ENCODE measurements around the gene MKLN1.

- TF ChIP-seq, protein P1, sequence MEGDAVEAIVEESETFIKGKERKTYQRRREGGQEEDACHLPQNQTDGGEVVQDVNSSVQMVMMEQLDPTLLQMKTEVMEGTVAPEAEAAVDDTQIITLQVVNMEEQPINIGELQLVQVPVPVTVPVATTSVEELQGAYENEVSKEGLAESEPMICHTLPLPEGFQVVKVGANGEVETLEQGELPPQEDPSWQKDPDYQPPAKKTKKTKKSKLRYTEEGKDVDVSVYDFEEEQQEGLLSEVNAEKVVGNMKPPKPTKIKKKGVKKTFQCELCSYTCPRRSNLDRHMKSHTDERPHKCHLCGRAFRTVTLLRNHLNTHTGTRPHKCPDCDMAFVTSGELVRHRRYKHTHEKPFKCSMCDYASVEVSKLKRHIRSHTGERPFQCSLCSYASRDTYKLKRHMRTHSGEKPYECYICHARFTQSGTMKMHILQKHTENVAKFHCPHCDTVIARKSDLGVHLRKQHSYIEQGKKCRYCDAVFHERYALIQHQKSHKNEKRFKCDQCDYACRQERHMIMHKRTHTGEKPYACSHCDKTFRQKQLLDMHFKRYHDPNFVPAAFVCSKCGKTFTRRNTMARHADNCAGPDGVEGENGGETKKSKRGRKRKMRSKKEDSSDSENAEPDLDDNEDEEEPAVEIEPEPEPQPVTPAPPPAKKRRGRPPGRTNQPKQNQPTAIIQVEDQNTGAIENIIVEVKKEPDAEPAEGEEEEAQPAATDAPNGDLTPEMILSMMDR (IDR thresholded peaks at IDR 0.05) = no peak
- TF ChIP-seq, protein P2, sequence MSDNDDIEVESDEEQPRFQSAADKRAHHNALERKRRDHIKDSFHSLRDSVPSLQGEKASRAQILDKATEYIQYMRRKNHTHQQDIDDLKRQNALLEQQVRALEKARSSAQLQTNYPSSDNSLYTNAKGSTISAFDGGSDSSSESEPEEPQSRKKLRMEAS (IDR thresholded peaks at IDR 0.05) = no peak
- no peak for TF ChIP-seq RFX5 (IDR thresholded peaks at IDR 0.05)
- TF ChIP-seq EP300 (IDR thresholded peaks at IDR 0.05) = no peak
- TF ChIP-seq POLR2AphosphoS2 (conservative IDR thresholded peaks at IDR 0.05; ENCODE audit: low read length) = no peak
- TF ChIP-seq POLR2A (IDR thresholded peaks at IDR 0.05; ENCODE audit: low read length) = no peak
- TF ChIP-seq, protein P3, sequence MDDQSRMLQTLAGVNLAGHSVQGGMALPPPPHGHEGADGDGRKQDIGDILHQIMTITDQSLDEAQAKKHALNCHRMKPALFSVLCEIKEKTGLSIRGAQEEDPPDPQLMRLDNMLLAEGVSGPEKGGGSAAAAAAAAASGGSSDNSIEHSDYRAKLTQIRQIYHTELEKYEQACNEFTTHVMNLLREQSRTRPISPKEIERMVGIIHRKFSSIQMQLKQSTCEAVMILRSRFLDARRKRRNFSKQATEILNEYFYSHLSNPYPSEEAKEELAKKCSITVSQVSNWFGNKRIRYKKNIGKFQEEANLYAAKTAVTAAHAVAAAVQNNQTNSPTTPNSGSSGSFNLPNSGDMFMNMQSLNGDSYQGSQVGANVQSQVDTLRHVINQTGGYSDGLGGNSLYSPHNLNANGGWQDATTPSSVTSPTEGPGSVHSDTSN (IDR thresholded peaks at IDR 0.05) = no peak
Measured at GRCh38 chr7:131455546-131455945, 127.9 kb downstream of the MKLN1 start.
